GM12873 (cell line): ENCODE measurements around the gene NLE1.

Source experiments
- TF ChIP-seq, protein P1 (sequence below): IDR thresholded peaks from 2 replicates; pipeline ENCODE4 v1.5.1; 2012; ENCODE audit warnings: low read depth, mild to moderate bottlenecking, moderate library complexity, low read length, control low read depth; ENCODE audit not compliant: insufficient read depth; ENCODE audit errors: missing control alignments

Gene NLE1

GRCh38 chr17:35148144-35148543 is 6.0 kb upstream of the NLE1 start:
- TF ChIP-seq, protein P1, sequence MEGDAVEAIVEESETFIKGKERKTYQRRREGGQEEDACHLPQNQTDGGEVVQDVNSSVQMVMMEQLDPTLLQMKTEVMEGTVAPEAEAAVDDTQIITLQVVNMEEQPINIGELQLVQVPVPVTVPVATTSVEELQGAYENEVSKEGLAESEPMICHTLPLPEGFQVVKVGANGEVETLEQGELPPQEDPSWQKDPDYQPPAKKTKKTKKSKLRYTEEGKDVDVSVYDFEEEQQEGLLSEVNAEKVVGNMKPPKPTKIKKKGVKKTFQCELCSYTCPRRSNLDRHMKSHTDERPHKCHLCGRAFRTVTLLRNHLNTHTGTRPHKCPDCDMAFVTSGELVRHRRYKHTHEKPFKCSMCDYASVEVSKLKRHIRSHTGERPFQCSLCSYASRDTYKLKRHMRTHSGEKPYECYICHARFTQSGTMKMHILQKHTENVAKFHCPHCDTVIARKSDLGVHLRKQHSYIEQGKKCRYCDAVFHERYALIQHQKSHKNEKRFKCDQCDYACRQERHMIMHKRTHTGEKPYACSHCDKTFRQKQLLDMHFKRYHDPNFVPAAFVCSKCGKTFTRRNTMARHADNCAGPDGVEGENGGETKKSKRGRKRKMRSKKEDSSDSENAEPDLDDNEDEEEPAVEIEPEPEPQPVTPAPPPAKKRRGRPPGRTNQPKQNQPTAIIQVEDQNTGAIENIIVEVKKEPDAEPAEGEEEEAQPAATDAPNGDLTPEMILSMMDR = no peak

DNA sequence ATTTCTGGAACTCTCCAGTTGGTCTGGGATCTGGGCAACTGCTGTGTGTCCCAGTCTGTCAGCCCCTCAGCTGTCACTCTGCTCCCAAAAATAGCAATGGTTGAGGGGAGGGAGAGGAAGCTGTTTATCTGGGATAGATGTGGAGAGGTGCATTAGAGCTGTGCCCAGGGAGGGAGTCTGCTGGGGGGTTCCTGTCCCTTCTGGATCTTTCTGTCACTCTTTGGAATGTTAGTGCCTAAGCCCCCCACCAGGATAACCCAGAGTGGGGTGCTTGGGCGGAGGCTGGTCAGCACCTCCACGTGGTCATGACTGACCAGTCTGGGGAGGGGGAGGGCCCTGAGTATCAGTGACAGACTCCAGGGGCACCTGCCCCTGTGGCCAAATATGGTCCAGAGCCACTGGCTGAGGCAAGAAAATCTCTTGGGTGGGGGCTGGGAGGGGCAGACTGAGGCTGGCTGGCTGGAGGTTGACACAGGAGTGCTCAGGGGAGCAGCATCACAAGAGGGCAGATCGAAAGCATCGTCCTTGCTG is 5.3 kb upstream of the NLE1 start, which contains the start of gene UNC45B:
UNC45B (plus strand) TSS at position 443 of the 531 bp plus-strand sequence. CDS start 447 bp downstream, outside the sequence.
- TF ChIP-seq, protein P1 = no peak

DNA sequence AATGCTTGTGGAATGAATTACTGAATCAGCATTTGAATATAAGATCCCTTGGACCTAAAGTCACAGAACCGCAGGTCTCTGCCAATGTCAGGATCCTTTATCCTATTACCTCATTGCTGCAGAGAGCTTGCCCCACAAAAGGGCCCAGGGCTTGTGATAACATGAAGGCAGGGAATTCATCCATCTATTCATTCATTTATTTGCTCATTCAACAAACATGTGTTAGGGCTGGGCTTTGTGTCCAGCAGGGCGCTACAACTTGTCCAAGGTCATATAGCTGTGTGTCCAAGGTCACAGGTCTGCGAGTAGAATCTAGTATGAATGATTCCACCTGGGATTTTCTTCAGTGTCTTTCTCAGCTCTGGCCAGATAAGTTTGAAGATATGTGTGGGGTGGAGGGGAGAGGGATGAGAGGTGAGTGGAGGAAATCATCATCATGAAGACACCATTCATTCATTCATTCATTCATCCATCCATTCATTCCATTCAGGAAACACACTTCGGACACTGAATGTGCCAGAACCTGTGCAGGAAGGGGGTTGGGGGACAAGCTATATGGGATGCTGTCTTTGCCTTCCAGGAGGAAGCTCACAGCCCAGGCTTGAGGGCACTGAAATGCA is 4.2 kb upstream of the NLE1 start:
- TF ChIP-seq, protein P1 = no peak

DNA sequence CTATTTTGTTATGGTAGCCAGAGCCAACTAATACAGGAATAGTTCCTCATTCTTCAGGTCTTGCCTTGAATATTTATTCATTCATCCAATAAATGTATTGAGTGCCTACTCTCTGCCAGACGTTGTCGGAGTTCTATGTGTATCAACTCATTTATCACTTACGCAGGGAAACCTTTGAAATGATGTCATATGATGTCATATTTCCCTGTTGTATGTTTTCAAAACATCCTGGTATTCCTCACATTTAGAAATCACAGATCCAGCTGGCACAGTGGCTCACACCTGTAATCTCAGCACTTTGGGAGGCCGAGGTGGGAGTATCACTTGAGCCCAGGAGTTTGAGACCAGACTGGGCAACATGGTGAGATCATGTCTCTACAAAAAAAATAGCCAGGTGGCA is 2.7 kb upstream of the NLE1 start:
- TF ChIP-seq, protein P1 = no peak

DNA sequence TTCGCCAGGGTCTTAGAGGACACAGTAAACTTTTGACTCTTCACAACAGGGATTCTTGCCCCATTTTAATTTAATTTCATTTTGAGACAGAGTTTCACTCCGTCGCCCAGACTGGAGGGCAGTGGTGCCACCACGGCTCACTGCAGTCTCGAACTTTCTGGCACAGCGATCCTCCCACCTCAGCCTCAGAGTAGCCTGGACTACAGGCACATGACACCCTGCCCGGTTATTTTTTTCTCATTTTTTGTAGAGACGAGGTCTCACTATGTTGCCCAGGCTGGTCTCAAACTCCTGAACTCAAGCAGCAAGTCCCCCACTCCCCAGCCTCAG is 329 bp upstream of the NLE1 start:
- TF ChIP-seq, protein P1 = no peak

GRCh38 chr17:35138218-35138617 is 3.9 kb downstream of the NLE1 start:
- TF ChIP-seq, protein P1 = no peak

DNA sequence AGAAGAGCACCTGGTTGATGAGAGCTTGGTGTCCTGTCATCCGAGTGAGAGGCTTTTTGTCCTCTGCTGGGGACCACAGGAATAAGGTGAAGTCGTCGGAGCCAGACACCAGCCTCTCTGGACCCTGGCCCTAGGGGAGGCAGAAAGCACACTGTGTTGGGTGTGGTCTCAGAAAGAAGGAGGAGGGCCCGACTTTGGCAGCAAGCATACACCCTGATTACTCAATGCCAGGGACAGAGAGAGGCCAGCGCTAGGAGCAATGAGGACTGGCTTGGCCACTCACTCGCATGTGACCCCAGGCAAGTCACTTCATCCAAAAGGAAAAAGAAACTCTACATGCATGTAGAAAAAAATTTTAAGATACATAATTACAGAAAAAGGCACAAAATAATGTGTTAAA is 6.8 kb downstream of the NLE1 start:
- TF ChIP-seq, protein P1 = no peak
